Loucy (cell line): ENCODE results near the gene UBE2QL1.

Source experiments
- H2AFZ ChIP-seq: fragments of 200-600 bp; sonication (generic); 2 replicates; pipeline ENCODE4 v1.6.0; 2016; ENCODE audit warnings: antibody characterized with exemption, mild to moderate bottlenecking, low read length, moderate library complexity
- H3F3A ChIP-seq: fragments of 200-600 bp; 2 replicates; pipeline ENCODE4 v1.6.0; 2016; ENCODE audit warnings: antibody characterized with exemption, low read depth, mild to moderate bottlenecking
- H3K27me3 ChIP-seq: fragments of 200-600 bp; sonication (generic); 2 replicates; pipeline ENCODE4 v1.6.1; 2014; ENCODE audit warnings: low read length, mild to moderate bottlenecking; ENCODE audit not compliant: insufficient read depth, poor library complexity, severe bottlenecking
- H3K36me3 ChIP-seq: fragments of 200-600 bp; sonication (generic); 2 replicates; pipeline ENCODE4 v1.6.1; 2016; ENCODE audit warnings: low read length; ENCODE audit not compliant: insufficient read depth
- H3K4me1 ChIP-seq: fragments of 200-600 bp; sonication (generic); 2 replicates; pipeline ENCODE4 v1.5.1; 2014; ENCODE audit warnings: low read length, mild to moderate bottlenecking; ENCODE audit not compliant: insufficient read depth, poor library complexity, severe bottlenecking
- H3K4me2 ChIP-seq: fragments of 200-600 bp; sonication (generic); 2 replicates; pipeline ENCODE4 v1.6.0; 2014; ENCODE audit warnings: antibody characterized with exemption, low read length, low read depth, mild to moderate bottlenecking; ENCODE audit not compliant: poor library complexity, severe bottlenecking
- H3K4me3 ChIP-seq: fragments of 200-600 bp; sonication (generic); 2 replicates; pipeline ENCODE4 v1.5.1; 2014; ENCODE audit warnings: low read length, mild to moderate bottlenecking, mixed read lengths; ENCODE audit not compliant: poor library complexity, severe bottlenecking
- H3K79me2 ChIP-seq: fragments of 200-600 bp; sonication (generic); 2 replicates; pipeline ENCODE4 v1.6.1; 2014; ENCODE audit warnings: low read length; ENCODE audit not compliant: insufficient read depth
- H3K9ac ChIP-seq: fragments of 200-600 bp; sonication (generic); 2 replicates; pipeline ENCODE4 v1.6.0; 2014; ENCODE audit warnings: mild to moderate bottlenecking, low read depth, low read length, moderate library complexity; ENCODE audit not compliant: poor library complexity, severe bottlenecking
- H3K9me2 ChIP-seq: fragments of 200-600 bp; sonication (generic); replicated peaks from 2 replicates; pipeline ENCODE4 v1.6.1; 2016; ENCODE audit warnings: low read depth, low read length, mixed read lengths
- H3K9me3 ChIP-seq: fragments of 200-600 bp; sonication (generic); 2 replicates; pipeline ENCODE4 v1.6.1; 2014; ENCODE audit warnings: mild to moderate bottlenecking, antibody characterized with exemption, low read length, low read depth; ENCODE audit not compliant: insufficient read depth
- H4K20me1 ChIP-seq: fragments of 200-600 bp; sonication (generic); 2 replicates; pipeline ENCODE4 v1.6.0; 2014; ENCODE audit warnings: antibody characterized with exemption, low read length, mild to moderate bottlenecking; ENCODE audit not compliant: insufficient read depth, poor library complexity, severe bottlenecking
- EZH2phosphoT487 ChIP-seq: fragments of 200-600 bp; IDR thresholded peaks from 2 replicates; pipeline ENCODE4 v1.6.1; 2018; ENCODE audit warnings: antibody characterized with exemption, mild to moderate bottlenecking, moderate library complexity, borderline replicate concordance
- TF ChIP-seq, protein P1 (sequence below): fragments of 200-600 bp; sonication (generic); conservative IDR thresholded peaks from 2 replicates; pipeline ENCODE4 v1.5.1; 2014; ENCODE audit warnings: mild to moderate bottlenecking, antibody characterized with exemption, low read length

Gene UBE2QL1

DNA sequence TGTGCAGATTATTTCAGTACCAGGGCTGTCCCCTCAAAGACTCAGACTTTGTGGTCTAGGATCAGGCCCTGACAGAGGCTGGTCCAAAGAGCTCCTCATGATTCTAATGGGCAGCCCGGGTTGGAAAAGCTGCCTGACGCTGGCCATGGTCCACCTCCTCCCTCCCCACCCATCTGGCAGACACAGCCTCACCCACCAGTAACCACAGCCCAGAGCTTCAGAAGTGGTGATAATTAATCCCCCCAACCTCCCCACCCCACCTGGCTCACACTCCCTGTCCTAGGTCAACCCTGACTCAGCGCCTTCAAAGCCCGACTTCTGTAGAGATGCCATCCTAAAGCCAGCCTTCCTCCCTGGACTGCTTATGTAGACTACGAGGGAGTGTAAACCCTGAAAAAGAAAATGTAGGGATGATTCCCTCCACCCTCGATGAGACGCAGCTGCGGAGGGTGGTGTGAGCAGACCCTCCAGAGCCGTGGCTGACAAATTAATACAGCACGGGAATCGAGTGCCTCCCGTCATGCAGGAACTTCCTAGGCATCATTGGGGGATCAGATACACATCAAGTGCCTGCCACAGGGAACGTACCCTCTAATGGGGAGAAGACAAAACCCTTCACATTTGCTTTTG is 7.0 kb downstream of the UBE2QL1 start:
- Histone ChIP-seq H2AFZ (no peak overlapping the region), H3K27me3 (no peaks in the 10 kb centered on the region), H3K9ac (no peak overlapping the region), H3K79me2 (no peaks in the 10 kb centered on the region), H4K20me1 (no peaks in the 10 kb centered on the region), H3K9me3 (no peaks in the 10 kb centered on the region), H3F3A (no peaks in the 10 kb centered on the region), H3K9me2 (no peaks in the 10 kb centered on the region), H3K36me3 (no peaks in the 10 kb centered on the region), H3K4me1 (no peaks in the 10 kb centered on the region), H3K4me3 (no peak overlapping the region), H3K4me2 (no peak overlapping the region)
- no peak for TF ChIP-seq EZH2phosphoT487
- TF ChIP-seq, protein P1, sequence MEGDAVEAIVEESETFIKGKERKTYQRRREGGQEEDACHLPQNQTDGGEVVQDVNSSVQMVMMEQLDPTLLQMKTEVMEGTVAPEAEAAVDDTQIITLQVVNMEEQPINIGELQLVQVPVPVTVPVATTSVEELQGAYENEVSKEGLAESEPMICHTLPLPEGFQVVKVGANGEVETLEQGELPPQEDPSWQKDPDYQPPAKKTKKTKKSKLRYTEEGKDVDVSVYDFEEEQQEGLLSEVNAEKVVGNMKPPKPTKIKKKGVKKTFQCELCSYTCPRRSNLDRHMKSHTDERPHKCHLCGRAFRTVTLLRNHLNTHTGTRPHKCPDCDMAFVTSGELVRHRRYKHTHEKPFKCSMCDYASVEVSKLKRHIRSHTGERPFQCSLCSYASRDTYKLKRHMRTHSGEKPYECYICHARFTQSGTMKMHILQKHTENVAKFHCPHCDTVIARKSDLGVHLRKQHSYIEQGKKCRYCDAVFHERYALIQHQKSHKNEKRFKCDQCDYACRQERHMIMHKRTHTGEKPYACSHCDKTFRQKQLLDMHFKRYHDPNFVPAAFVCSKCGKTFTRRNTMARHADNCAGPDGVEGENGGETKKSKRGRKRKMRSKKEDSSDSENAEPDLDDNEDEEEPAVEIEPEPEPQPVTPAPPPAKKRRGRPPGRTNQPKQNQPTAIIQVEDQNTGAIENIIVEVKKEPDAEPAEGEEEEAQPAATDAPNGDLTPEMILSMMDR, result no peak

DNA sequence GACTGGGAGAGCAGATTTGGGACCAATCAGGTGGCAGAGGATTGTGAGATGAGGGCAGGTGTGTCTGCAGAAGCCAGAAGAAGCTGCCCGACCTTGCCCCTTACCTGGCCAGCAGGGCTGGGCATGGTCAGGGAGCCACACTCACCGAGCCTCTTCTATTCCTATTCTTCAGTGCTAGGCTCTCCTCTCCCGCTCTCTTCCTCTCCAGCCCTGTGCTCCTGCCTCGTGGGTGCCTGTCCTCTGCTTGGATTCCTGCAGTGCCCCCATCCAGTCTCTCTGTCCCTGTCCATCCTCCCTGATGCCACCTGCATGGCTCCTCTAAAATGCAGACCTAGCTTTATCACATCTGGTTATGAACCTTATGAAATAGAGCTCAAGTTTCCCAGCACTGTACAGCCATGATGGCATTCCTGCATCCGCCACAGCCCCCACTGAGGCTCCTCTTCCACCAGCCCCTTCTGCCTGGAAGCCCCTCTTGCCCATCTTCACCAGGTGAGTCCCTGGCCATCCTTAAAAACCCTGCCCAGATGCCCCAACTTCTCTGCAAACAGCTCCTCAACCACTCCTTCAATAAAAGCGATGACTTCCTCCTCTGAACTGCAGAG is 8.2 kb downstream of the UBE2QL1 start:
- Histone ChIP-seq H3K36me3 (no peaks in the 10 kb centered on the region), H3K4me2 (no peak overlapping the region), H3K4me3 (no peak overlapping the region), H3K9me3 (no peaks in the 10 kb centered on the region), H3K79me2 (no peaks in the 10 kb centered on the region), H4K20me1 (no peaks in the 10 kb centered on the region), H3K9me2 (no peaks in the 10 kb centered on the region), H3K9ac (no peak overlapping the region), H3K4me1 (no peaks in the 10 kb centered on the region), H3K27me3 (no peaks in the 10 kb centered on the region), H2AFZ (no peak overlapping the region), H3F3A (no peaks in the 10 kb centered on the region)
- TF ChIP-seq, protein P1, result no peak
- no peak for TF ChIP-seq EZH2phosphoT487

DNA sequence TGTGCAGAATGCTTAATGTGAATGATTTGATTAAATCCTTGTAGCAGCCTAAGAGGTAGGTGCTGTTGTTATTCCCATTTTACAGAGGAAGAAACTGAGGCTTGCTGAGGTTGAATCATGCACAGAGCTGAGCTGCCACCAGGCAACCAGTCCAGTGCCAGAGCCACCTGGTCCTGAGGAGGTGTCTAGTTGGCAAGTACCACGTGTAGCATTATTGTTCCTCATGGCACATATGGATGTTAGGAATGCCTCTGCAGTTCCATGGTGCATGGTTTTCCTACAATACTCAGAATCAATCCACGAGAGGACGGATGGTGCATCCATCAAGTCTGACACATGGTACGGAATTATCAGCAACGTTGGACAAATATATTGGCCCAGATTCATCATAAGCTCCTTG is 8.9 kb downstream of the UBE2QL1 start:
- H3K79me2 ChIP-seq, result no peaks in the 10 kb centered on the region
- H2AFZ ChIP-seq, result no peak overlapping the region
- no peaks in the 10 kb centered on the region for H3K9me2 ChIP-seq
- TF ChIP-seq, protein P1, result no peak
- no peak for TF ChIP-seq EZH2phosphoT487
- no peak overlapping the region for H3K4me2 ChIP-seq
- no peak overlapping the region for H3K9ac ChIP-seq
- no peaks in the 10 kb centered on the region for H4K20me1 ChIP-seq
- no peaks in the 10 kb centered on the region for H3K4me1 ChIP-seq
- no peaks in the 10 kb centered on the region for H3K9me3 ChIP-seq
- H3K4me3 ChIP-seq, result no peak overlapping the region
- H3K36me3 ChIP-seq, result no peaks in the 10 kb centered on the region
- no peaks in the 10 kb centered on the region for H3K27me3 ChIP-seq
- H3F3A ChIP-seq, result no peaks in the 10 kb centered on the region
